ENCODE results near the gene METTL1.

- TF ChIP-seq CTCF (IDR thresholded peaks at IDR 0.05; ENCODE audit: poor library complexity) (no peak), EZH2phosphoT487 (IDR thresholded peaks at IDR 0.05; ENCODE audit: low read depth, severe bottlenecking, unreplicated experiment) (no peak)
These were observed 12.0 kb upstream of the METTL1 start for GRCh38 chr12:57783861-57784260.

Data from hepatocyte (in vitro differentiated cells).